Measurements from ENCODE around the gene PVALEF.

The PVALEF gene

DNA sequence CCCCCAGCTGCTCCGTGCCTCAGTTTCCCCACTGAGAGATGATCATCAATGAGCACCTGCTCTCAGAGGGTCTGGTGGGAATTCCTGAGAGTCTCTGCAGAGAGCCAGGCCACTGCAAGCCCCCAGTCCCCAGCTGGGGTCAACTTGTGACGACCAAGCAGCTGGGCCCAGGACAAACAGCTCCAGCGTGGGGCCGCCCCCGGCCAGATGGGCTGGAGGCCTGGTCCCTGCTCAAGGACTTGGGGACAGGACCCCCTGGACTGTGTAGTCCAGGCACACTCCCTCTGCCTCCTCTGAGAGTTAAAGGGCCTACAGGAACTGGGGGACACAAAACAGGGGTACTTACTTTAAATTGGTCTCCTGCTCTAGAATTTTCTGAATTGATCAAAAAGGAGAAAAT is 17.3 kb downstream of the PVALEF start:
- H3K36me3 ChIP-seq (ENCODE audit: control insufficient read depth, insufficient read depth, low read length): no peaks in the 10 kb centered on the region
- H3K4me3 ChIP-seq (replicated peaks; ENCODE audit: low read depth, low read length): no peak overlapping the region
- no peak for TF ChIP-seq CTCF (IDR thresholded peaks at IDR 0.05; ENCODE audit: insufficient read depth, low read length, poor library complexity, severe bottlenecking)
- H3K27me3 ChIP-seq (replicated peaks; ENCODE audit: control insufficient read depth, insufficient read depth, low read length): no peaks in the 10 kb centered on the region; the same call in 1 of the 2 replicates
- no peak for DNase-seq (ENCODE audit: extremely low read depth, insufficient read length)

GRCh38 chr17:81183316-81183715 is 18.0 kb downstream of the PVALEF start:
- Histone ChIP-seq H3K4me3 (replicated peaks; ENCODE audit: low read depth, low read length) (no peak overlapping the region), H3K27me3 (replicated peaks; ENCODE audit: control insufficient read depth, insufficient read depth, low read length) (no peaks in the 10 kb centered on the region; the same call in 1 of the 2 replicates), H3K36me3 (ENCODE audit: control insufficient read depth, insufficient read depth, low read length) (no peaks in the 10 kb centered on the region)
- TF ChIP-seq CTCF (IDR thresholded peaks at IDR 0.05; ENCODE audit: insufficient read depth, low read length, poor library complexity, severe bottlenecking): no peak
- no peak for DNase-seq (ENCODE audit: extremely low read depth, insufficient read length)

- no peak for DNase-seq (ENCODE audit: extremely low read depth, insufficient read length)
- Histone ChIP-seq H3K27me3 (replicated peaks; ENCODE audit: control insufficient read depth, insufficient read depth, low read length) (no peaks in the 10 kb centered on the region), H3K4me3 (replicated peaks; ENCODE audit: low read depth, low read length) (no peak overlapping the region), H3K36me3 (ENCODE audit: control insufficient read depth, insufficient read depth, low read length) (no peaks in the 10 kb centered on the region)
- no peak for TF ChIP-seq CTCF (IDR thresholded peaks at IDR 0.05; ENCODE audit: insufficient read depth, low read length, poor library complexity, severe bottlenecking)
Observed at GRCh38 chr17:81183807-81184206, 18.5 kb downstream of the PVALEF start.

GRCh38 chr17:81184555-81184954 is 19.2 kb downstream of the PVALEF start:
- no peak for DNase-seq (ENCODE audit: extremely low read depth, insufficient read length)
- Histone ChIP-seq H3K27me3 (replicated peaks; ENCODE audit: control insufficient read depth, insufficient read depth, low read length) (no peaks in the 10 kb centered on the region), H3K4me3 (replicated peaks; ENCODE audit: low read depth, low read length) (no peak overlapping the region), H3K36me3 (ENCODE audit: control insufficient read depth, insufficient read depth, low read length) (peaks cover 3% of the 10 kb centered on the region)
- no peak for TF ChIP-seq CTCF (IDR thresholded peaks at IDR 0.05; ENCODE audit: insufficient read depth, low read length, poor library complexity, severe bottlenecking)

- Histone ChIP-seq H3K27me3 (replicated peaks; ENCODE audit: control insufficient read depth, insufficient read depth, low read length) (no peaks in the 10 kb centered on the region), H3K4me3 (replicated peaks; ENCODE audit: low read depth, low read length) (no peak overlapping the region), H3K36me3 (ENCODE audit: control insufficient read depth, insufficient read depth, low read length) (peaks cover 8% of the 10 kb centered on the region)
- no peak for DNase-seq (ENCODE audit: extremely low read depth, insufficient read length)
- TF ChIP-seq CTCF (IDR thresholded peaks at IDR 0.05; ENCODE audit: insufficient read depth, low read length, poor library complexity, severe bottlenecking): no peak
Observed at GRCh38 chr17:81186203-81186602, 20.9 kb downstream of the PVALEF start.

GRCh38 chr17:81187120-81187519 is 21.8 kb downstream of the PVALEF start:
- no peak for TF ChIP-seq CTCF (IDR thresholded peaks at IDR 0.05; ENCODE audit: insufficient read depth, low read length, poor library complexity, severe bottlenecking)
- DNase-seq (ENCODE audit: extremely low read depth, insufficient read length): no peak
- Histone ChIP-seq H3K36me3 (ENCODE audit: control insufficient read depth, insufficient read depth, low read length) (peaks cover 8% of the 10 kb centered on the region), H3K4me3 (replicated peaks; ENCODE audit: low read depth, low read length) (no peak overlapping the region), H3K27me3 (replicated peaks; ENCODE audit: control insufficient read depth, insufficient read depth, low read length) (no peaks in the 10 kb centered on the region)

All from GM06990 (cell line).